ENCODE data around the gene ZPBP2.
A peak's percentile ranks its signal among the peaks of the same experiment; 100 is the strongest.
"Not testable (repeated sequence)": the region's sequence is repeated elsewhere in the genome, so short reads cannot be mapped to it uniquely, and the experiment has no call there.

The ZPBP2 gene

DNA sequence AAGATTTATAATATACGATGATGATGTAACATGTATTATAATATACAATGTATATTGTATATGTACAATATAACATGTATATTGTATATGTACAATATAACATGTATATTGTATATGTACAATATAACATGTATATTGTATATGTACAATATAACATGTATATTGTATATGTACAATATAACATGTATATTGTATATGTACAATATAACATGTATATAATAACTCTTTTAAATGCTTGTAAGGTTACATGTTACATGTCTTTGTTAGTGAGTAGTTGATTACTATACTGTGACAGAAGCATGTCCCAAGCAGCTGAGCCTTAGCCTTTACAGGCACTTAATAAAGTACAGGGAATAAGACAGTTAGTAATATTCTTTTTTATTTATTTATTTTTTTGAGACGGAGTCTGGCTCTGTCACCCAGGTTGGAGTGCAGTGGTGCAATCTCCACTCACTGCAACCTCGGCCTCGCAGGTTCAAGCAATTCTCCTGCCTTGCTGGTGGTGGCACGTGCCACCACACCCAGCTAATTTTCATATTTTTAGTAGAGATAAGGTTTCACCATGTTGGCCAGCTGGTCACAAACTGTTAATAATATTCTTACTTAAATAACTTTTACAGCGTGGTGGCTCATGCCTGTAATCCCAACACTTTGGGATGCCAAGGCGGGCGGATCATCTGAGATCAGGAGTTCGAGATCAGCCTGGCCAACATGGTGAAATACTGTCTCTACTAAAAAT is 11.9 kb upstream of the ZPBP2 start:
- not testable (repeated sequence) for DNase-seq

DNA sequence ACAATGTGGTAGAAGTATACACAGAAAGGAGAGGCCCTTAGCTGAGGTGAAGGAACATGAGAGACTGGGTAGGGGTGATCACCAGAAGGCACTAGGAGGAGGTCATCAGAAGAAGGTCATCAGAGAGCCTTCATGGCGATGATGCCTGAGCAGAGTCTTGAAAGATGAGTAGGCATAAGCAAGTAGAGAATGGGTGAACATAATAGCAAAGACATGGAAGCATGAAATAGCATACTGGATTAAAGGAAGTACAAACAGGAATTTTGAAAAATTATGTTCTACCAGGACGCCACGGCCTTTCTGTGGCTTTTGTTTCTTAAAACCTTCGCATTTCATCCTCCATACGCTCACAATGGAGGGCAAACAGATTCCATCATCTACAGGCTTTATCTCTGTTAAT is 6.8 kb upstream of the ZPBP2 start:
- no peak for DNase-seq

DNA sequence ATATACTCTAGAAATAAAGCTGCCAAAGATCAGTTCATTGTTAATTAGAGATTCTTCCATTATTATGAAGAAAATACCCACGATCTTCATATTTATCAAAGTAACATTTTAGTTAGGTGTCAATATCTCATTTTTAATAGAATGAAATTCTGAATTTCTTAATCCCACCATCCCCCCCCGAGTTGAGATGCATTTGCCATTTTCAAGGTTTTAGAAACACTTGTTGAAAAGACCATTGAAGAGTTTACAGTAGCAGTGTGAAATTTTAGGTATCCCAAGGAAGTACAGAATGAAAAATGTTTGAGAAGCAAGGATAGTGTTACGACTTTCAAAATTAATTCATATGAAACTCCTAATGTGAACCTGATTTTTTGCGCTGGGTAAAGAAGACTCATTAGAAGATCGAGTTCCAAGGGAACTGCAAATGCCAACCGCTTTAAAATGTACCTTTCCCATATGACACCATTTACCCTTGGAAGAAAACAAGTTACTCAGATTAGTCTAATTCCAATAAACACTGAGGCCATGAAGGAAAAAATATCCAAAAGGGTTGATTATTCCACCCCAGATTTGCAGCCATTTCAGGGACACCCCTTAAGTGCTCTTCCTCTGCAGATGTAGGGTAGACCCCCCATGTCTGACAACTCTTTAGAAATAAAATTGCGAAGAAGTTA is 4.6 kb upstream of the ZPBP2 start:
- DNase-seq = no peak

DNA sequence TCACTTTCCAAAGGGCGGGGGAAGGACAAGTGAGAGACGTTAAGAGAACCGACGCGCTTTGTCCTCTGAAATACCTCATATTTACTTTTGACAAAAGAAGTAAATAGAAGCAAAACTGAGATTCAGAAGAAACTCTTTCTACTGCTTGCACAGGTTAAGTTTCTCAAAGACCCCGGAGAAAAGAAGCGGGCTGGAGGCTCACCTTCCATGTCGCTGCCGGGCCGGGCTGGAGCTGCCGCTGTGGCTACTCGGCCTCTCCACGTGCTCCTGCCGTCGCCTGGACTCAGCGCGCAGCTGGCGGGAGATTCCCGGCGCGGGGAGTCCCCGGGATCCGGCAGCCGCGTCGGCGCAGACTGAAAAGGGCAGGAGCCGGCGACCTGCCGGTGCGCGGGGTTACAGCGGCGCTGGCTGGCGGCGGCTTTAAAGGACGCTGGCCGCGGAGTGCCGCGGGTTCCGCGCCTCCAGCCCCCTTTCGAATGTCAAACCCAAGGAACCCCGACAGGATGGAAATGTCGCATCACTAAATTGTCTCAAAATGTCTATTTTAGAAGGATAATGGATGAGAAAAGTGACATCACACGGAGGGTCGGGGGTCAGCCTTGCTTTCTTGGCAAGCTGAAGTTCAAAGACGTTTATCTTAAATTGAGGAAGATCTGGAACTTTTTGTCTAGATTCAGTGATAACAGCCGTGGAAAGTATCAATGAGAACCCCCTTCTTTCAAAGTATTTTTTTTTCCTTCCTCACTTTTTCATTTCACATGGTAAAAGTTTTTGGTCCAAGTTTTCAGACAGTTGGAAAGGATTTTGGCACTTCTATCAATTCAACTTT is 3.9 kb upstream of the ZPBP2 start, which contains the start of gene IKZF3:
IKZF3 (minus strand) TSS at position 395 of the 829 bp plus-strand sequence; CDS start at position 209, 186 bp downstream.
- DNase-seq = peak; percentile 72

DNA sequence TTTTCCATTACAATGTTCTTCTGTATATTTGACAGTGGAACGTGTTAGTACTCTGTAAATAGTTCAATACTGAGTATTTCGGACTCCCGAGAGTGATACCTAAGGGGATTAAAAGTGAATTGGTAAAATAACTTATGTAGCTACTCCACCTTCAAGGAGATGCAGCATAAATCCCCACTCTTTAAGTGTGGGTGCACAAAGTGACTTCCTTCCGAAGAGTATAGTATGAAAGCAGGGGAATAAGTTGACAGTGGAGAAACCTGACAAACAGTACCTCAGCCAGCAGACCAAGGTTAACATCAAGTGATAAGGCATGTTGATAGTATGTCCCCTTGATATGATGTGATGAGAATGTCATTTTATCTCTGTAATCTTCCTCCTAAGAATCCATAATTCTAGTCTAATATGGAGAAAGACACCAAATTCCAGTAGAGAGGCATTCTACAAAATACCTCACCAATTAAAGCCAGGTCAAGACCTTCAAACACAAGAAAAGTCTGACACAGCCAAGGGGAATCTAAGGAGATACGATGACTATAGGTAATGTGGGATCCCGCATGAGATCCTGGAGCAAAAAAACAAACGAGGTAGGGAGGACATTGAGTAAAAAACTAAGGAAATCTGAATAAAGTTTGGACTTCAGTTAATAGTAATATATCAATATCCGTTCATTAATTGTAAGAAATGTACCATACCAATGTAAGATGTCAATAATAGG is 1.8 kb upstream of the ZPBP2 start:
- no peak for DNase-seq

DNA sequence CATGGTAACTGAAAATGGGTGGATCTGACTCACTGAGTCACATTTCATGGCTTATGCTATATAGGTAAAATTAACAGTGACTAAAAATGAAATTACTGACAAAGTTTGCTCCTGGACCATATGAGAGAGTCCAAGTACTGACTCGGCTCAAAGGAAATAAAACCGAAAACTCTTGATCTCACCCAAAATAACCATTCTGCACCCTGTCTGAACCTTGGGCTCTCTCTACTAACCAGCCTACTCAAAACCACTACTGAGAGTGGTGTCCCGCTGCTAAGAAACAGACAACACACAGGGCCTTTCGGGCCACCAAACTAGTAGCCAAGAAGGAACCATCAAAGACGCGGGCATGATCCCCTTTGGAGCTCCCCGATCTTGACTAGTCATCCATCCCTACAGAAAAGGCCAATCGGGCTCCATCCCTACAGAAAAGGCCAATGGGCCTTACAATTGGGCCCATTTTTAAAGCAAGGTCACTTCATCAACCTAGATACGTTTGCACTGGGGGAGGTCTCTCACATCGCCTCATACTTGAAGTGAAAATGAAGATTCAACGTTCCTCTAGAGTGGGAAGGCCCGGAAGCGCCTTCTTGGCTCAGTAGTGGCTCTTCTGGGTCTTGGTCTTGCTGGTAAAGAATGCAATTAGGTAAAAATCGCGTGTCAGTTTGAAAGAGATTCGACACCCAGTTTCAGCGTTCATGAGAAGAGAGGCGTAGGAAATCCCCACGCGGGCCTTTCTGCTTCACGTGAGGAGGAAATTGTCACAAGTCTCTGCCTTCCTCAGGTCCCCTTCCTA is 720 bp upstream of the ZPBP2 start:
- no peak for DNase-seq

DNA sequence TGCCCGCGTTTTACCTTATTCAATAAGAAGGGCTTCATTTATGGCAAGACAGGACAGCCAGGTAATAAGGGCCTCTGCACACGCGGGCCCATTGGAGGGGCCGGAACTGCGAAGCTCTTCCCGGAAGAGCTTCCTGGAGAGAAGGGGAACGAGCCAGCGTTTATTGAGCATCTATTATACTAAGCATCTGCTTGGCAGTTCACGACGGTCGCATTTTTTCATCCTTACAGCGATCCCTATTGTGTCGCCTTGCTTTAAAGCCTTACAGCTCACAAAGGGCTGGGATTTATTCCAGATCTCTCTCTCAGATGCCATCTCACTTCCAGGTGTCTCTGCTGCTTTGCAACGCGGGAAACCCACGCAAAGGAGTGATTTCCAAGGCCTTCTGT is 546 bp downstream of the ZPBP2 start:
- DNase-seq = no peak

DNA sequence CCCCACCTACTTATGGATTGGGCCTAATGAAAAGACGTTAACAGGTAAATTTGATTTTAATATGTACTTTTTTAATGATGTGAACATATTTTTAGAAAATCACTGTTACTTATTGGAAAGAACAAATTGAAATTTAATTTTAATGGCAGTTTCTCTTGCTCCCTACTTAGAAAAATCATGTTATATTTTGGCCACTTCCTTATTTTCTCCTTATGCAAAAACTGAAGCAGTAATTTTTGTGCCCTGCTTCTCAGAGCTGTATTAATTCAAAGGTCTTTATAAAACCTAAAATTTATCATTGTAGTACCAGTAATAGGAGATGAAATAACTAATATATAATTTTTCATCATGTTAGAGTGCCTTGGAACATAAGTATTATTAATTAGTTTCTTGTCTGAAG is 2.8 kb downstream of the ZPBP2 start:
- DNase-seq = no peak

DNA sequence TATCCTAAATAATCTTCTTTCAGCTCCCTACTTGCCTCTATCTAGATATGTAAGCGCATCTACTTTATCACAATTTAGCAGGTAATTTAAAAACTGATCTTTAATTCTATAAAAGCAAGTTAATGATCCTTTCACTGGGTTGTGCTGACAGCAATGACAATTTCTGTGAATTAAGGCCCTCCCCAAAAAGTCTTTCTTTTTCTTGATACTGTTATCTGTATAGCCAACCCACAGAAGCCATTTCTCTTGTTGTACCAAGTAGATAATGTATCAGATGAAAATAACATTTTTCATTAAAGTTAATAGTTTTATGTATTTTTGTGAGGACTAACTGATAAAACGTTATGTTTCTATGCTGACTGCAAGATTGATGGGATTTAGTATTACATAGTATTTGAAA is 3.8 kb downstream of the ZPBP2 start:
- DNase-seq = no peak

DNA sequence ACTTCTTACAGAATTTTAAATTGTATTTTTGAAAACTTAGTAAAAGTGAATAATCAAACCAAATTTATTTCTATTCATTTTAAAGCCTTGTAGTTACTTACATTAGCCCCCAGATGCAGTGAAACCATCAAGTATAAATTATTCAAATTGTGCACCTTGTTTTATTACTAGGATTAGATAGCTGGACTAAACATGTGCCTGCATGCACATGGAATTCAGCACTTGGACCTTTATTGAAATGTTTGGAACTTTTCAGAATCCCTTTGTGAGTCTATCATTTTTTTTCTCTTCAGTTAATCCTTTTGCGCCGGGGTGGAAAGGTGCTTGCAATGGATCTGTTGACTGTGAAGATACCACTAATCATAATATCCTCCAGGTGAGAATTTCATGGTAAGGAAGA is 4.7 kb downstream of the ZPBP2 start:
- no peak for DNase-seq

DNA sequence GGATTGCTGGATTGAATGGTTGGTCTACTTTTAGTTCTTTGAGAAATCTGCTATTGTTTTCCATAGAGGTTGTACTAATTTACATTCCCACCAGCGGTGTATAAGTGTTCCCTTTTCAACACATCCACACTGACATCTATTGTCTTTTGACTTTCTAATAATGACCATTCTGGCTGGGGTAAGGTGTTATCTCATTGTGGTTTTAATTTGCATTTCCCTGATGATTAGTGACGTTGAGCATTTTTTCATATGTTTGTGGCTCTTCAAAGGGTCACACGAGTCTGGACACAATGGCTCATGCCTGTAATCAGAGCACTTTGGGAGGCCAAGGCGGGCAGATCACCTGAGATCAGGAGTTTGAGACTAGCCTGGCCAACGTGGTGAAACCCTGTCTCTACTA is 18.1 kb downstream of the ZPBP2 start:
- not testable (repeated sequence) for DNase-seq

DNA sequence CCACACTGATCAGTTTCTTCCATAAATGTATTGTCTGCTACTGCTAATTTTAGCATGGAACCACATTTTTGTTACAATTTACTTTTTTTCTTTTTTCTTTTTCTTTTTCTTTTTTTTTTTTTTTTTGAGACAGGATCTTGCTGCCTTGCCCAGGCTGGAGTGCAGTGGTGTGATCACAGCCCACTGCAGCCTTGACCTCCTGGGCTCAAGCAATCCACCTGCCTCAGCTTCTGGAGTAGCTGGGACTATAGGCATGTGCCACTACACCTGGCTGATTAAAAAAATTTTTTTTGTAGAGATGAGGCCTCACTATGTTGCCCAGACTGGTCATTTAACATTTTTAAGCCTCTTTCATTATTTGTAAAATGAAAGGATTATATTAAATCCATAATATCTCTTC is 19.1 kb downstream of the ZPBP2 start:
- no peak for DNase-seq

DNA sequence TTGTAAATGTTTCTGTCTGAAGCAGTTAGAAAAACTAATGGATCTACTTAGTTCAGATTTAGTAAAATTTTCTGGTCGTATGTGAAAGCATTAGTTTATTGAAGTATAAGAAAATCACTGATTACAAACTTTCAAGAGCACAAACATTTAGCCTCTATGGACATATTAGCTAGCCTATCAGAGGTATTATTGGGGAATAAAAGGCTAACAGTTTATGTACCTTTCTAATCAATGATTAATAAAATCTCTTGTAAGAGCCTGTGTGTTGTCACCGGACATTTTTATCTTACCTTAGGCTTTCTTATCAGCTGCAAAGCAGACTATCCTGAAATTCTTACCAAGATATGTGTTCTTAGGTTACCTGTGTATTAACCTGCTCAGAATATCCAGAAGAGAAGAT is 21.2 kb downstream of the ZPBP2 start:
- DNase-seq = no peak

DNA sequence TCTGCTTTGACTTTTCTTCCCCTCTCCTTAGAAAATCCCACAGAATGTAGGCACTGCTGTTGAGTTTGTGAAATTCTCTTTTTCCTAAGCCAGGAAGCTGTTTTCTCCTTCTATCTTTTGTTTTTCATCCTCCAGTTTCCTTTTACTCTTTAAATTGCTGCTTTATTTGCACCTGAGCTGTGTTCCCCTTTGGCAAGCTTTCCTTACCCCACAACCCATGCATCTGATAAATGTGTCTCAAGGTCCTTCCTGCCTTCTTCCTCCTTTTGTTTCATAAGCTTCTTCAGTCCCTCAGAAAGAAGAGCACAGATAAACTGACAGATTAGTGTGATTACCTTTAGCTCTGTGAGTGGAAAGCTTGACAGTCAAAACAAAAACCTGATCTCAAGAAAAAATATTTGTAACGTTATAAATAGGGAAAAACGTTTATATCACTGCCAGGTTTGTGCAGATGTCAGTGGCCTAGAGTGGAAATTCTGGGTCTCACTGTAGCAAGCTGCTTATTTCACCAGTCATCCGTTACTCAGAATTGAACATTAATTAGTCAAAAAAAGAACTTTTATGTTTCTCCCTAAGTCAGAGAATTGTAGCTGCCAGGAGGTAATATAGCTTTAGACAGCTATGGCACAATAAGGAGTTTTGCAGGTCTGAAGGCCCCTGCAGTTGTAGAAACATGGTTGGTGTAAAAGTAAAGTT is 26.8 kb downstream of the ZPBP2 start:
- DNase-seq = no peak

DNA sequence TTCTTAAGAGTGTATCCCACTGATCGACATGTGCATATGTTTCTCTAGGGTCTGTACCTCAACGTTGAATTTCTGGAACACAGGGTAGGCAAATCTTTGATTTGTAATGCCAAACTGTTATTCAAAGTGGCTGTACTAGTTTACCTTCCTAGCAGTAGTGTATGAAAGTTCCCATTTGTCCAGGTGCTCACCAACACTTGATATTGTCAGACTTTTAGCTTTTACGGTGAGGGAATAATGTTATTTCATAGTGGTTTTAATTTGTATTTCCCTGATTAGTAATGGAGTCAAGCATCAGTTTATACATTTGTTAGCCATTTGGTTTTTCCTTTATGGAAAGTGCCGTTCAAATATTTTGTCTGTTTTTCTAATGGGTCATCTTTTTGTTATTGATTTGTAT is 30.1 kb downstream of the ZPBP2 start:
- no peak for DNase-seq

DNA sequence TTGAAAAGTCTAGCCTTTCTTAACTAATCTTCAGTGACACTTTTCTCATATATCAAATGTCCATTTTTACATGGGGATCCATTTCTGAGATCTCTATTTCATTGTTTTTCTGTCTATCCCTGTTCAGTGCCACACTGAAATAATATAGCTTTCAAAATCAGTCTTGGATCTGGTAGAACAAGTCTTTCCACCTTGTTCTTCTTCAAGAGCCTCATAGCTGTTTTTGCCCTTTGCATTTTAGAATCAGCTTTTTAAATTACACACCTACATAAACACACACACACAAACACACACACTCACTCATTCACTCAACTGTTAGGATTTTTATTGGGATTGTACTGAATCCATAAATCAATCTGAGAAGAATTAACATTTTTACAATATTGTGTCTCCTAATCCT is 31.2 kb downstream of the ZPBP2 start:
- no peak for DNase-seq

DNA sequence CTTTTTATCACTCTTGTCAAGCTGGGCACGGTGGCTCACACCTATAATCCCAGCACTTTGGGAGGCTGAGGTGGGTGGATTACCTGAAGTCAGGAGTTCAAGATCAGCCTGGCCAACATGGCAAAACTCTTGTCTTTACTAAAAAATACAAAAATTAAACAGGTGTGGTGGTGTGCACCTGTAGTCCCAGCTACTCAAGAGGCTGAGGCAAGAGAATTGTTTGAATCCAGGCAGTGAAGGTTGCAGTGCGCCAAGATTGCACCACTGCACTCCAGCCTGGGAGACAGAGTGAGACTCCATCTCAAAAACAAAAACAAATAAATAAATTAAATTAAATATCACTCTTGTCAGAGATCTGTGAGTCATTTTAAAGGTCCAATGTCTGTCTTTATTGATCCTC is 34.0 kb downstream of the ZPBP2 start:
- DNase-seq = not testable (repeated sequence)

DNA sequence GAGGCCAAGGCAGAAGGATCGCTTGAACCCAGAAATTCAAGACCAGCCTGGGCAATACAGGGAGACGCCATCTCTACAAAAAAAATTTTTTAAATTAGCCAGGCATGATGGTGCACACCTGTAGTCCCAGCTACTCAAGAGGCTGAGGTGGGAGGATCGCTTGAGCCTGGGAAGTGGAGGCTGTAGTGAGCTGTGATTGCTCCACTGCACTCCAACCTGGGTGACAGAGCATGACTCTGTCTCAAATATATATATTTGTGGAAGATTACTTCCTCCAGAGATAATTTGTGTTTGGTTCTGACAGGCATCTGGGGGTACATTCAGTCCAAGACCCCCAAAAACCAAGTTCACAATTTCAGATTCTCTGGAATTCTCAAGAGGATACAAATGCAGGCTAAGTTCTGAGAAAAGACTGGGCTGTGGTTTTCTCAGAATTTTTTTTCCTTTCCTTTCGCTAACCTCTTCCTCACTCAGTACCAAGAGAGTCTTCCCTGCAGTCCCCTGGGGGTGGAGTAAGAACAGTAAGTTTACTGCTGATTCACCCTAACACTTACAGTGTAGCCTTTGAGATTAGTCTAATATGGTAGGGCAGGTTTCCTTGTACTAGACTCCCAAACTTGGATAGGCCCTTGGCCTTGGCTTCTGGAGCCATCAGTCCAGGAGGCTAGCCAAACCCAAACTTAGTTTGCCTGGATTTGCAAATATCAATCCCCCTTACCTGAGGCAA is 35.3 kb downstream of the ZPBP2 start:
- DNase-seq = no peak

DNA sequence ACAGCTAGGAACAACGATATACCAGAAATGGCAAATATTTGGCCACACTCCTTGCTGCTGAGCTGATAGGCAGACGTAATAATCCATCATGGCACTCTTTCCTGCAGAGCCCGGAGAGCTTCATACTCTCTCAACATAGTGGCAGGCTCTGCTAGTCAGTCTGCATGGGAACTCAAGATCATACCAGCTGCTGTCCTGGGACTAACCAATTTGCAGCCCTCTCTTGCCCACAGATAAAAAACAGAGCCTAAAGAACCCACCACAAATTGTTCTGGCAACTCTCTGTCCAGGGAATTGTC is 36.9 kb downstream of the ZPBP2 start:
- no peak for DNase-seq

DNA sequence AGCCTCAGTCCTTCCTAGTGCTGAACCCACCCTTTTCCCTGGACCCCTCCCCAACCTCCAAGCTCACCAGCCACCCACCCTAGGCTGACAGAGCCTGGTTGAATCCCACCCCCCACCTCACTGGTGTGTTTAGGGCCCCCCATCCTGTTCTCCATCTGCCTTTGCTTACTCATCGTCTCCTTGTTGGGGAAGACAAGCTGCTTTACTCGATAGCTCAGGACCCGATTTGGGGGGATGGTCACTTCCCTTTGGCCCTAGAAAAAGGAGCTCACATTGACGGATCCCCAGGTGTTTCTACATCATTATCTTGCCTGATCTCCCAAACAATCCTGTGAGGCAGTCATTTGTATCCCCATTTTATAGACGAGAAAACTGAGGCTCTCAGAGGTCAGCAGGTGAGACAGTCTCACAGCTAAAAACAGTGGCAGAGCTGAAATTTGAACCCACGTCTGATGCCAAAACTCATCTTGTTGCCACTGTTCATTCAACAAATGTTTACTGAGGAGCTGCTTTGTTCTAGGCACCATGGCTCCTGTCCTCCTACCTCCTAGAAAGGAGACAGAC is 40.9 kb downstream of the ZPBP2 start:
- no peak for DNase-seq

DNA sequence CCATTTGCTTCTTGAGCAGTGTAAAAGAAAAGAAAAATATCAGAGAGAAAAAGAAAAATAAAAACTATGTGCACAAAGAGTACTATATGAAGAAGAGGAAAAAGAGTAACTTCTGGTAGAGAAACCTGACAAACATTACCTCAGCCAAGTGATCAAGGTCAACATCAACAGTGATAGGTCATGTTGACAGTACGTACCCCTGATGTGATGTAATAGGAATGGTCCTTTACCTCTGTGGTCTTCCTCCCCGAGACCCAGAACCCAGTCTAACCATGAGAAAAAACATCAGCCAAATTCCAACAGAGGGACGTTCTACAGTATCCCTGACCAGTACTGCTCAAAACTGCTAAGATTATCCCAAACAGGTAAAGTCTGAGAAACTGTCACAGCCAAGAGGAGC is 46.0 kb downstream of the ZPBP2 start:
- no peak for DNase-seq

Measured in eye (tissue), 1 donor.